Dedifferentiated amniotic fluid mesenchymal stem cell (primary cell): ENCODE data around the gene C7orf33.

Experiments
- DNase-seq: peaks from one replicate; pipeline ENCODE4 v3.0.0-alpha.2; 2016; ENCODE audit errors: extremely low spot score

Gene C7orf33

DNA sequence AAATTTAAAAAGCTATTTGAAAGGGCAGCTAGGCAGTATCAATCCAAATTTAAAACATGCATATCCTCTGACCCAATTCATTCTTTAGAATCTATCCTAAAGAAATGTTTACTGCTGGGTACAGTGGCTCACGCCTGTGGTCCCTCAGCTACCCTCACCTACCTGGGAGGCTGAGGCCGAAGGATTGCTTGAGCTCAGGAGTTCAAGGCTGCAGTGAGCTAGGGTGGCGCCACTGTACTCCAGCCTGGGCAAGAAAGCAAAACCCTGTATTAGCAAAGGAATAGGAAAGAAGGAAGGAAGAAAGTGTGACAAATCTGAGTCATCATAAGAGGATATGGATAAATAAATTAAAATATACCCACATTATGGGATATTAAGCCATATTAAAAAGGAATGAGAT lies 36.3 kb downstream of the C7orf33 start:
- DNase-seq, result no peak

DNA sequence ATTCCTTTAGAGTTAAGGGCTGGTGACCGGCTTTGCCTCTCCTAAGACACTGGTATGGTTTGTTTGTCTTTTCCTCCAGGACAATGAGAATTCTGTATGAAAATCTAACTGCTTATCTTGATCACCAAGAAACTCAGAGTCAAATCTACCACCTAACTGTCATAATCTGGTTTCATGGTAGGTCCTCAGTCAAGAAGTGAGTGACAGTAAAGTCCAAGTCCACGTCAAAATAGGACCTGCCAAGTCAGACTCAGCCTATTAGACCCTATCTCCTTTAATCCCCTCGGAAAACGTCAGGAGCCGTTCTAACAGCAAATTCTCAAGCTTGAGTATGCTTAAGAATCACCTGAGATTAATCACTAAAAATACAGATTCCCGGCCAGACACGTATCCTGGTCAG lies 37.4 kb downstream of the C7orf33 start:
- no peak for DNase-seq

DNA sequence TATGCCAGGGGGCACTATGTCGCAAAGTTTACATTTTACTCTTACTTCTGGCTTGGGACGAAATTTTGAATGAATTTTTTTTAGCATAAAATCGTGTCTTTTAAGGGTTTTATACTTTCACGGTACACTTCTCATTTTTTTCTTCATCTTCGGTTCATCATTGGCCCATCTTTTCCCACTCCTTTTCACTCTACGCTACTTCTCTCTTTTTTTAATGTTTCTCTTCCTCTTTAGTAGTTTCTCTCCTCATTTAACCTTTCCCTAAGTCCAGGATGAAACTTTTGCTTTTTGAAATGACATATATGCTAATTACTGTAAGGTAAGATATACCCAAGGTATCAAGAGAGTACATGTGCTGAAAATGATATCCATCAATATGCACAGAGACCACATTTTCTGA lies 39.5 kb downstream of the C7orf33 start:
- DNase-seq, result no peak

DNA sequence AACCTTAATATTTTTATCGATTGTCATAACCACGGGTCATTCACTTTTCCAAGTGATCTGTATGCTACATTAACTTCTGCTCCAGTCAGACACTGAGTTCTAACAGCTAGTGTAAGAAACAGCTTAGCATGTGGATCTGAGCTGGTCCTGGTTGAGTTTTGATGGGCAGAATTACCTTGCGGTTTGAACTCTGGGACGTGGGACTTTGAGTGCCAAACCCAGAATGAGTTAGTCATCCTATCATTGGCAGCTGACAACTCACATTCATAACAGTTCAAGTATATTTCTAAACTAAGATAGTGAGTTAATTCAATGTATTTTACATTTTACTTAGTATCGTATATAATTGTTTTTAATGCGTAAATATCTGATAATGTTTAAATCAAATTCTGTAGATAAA lies 43.2 kb downstream of the C7orf33 start:
- DNase-seq, result no peak

DNA sequence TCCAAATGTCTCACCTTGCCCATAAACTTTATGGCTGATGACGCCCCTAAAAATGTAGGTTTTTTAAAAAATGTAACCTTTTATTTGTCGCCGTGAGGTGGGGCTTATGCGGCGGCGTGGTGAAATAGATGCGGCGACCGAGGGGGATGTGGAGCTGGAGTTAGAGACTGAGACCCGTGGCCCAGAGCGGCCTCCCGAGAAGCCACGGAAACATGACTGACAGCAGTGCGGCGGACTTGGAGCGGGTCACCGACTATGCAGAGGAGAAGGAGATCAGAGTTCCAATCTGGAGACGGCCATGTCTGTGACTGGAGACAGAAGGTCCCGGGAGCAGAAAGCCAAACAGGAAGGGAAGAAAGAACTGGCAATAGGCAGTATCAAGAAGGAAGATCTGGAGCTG lies 46.5 kb downstream of the C7orf33 start:
- no peak for DNase-seq

DNA sequence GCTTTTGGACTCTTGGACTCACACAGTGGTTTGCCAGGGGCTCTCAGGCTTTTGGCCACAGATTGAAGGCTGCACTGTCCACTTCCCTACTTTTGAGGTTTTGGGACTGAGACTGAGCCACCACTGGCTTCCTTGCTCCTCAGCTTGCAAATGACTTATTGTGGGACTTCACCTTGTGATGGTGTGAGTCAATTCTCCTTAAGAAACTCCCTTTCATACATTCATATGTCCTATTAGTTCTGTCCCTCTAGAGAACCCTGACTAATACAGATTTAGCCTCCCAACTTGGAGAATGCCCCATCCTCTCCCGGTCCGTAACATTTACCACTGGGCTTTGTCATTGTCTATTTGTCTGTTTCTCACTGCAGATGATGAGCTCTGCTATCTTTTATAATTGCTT lies 55.3 kb downstream of the C7orf33 start:
- DNase-seq, result no peak

DNA sequence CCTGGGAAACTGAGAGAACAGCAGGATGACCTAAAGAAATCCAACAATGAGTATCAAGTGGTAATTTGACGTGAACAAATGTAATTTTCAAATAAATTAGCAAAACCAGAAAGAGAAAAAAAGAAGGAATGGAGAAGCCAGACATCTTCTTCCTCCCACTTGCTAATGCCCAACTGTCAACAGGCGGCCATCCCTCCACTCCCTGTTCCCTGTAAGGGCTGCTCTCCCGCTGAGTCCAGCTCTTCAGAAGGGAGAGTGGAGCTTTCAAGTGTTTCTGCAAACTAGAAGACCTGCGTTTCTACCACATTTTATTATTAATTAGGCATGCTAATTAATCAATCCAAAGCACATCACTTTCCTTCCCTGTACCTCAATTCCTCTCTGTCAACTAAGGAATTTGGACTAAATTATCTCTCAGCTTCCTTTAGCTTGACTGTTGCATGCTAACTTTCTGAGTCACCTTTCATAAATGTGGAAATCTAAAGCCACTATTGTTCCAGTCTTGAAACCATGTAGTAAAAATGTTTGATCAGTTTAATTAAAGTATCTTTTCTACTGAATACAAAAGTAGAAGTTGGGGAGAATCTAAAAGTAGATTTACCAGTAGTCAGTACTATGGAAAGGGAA lies 59.8 kb downstream of the C7orf33 start:
- peak; percentile 19 for DNase-seq

DNA sequence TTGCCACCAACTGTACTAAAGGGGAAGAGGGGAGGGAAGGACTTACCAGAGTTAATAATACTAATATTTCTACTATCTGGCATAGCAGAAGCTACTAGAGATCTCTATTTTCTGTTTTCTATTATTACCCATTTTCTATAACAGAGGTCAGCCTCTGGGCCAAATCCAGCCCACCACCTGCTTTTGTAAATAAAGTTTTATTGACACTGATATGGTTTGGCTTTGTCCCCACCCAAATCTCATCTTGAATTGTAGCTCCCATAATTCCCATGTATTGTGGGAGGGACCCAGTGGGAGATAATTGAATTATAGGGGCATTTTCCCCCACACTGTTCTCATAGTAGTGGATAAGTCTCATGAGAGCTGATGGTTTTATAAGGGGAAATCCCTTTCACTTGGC lies 62.2 kb downstream of the C7orf33 start:
- DNase-seq, result no peak

DNA sequence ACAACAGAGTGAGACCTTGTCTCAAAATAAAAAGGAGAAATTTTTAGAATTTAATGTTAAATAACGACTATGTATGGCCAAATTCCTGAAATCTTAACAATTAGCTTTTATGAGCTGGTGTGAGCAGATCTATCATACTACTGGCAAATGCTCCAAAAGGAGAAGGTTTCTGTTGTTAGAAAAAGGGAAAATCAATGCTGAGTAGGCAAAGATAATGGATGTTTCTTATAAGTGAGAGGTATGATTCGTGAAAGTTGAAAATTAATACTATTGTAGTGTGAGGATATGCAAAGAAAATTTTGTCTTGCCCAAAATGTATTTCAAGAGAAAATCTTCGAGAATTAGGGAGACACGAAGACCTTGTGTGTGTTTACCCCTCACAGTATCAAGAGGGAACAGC lies 67.4 kb downstream of the C7orf33 start:
- DNase-seq, result no peak

DNA sequence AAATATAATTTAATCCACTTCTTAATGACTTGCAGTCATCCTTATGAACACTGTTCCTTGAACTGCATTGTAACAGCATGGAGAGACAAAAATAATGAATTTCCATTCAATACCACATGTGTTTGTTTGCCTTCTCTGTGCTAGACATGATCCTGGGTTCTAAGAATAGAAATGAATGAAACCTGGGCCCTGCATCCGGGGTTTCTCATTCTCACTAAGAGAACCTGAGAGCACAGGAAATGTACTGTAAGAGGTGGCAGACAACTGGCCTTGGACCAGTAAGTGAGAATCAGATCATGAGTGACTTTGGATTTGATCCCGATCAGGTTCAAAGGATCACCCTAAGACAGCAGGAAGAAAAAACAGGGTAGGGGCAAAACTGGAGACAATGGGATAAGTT lies 70.9 kb downstream of the C7orf33 start:
- no peak for DNase-seq

DNA sequence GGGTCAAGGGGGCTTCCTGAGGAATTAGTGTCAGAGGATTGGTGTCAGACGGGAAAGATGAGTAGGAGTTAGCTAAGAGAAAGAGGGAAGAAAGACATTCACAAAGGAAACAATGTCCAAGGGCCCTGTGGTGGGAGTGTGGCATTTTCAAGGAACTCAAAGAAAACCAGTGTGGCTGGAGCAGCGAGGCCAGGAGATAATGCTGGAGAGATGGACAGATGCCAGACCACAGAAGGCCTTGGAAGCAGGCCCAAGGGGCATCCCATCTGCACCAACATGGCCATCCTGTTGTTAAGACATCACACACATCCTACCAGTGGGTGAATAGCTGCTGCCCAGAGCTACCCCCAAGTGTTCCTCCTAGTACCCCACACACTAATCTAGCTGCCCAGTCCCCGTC lies 72.1 kb downstream of the C7orf33 start:
- no peak for DNase-seq

DNA sequence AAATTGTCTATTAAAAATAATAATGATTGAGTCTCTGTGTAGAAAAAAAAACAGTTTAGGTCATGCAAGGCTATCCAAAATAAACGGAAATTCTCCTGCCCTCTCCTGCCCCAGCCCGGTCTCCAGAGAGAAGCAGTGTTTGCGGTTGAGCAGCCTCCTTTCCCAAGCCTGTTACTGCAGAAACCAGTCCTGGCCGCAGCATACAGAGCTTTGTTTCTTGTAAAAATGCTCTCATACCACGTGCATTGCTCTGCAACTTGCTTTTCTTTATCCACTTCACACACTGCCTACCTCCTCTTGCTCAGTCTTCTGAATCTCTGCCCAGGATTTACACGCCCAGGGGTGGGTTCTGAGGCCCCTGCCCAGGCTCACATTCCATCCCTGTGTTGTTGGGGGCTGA lies 73.8 kb downstream of the C7orf33 start:
- DNase-seq, result no peak

DNA sequence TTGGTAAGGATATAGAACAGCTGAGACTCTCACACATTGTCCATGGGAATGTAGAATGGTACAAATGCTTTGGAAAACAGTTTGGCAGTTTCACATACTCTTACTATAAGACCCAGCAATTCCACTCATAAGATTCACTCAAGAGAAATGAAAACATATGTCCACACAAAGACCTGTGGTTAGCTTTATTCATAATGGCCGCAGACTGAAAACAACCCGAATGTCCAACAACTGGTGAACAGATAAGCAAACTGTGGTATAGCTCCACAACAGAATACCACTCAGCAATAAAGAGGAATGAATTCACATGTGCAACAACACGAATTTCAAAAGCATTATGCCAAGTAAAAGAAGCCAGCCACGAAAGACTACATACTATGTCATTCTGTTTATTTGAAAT lies 74.7 kb downstream of the C7orf33 start:
- DNase-seq, result no peak
